ENCODE results near the gene GTF2I.
A peak's percentile ranks its signal among the peaks of the same experiment; 100 is the strongest.
"Not testable (repeated sequence)": the region's sequence is repeated elsewhere in the genome, so short reads cannot be mapped to it uniquely, and the experiment has no call there.

The GTF2I gene

GRCh38 chr7:74783595-74783994 lies 126.1 kb downstream of the GTF2I start:
- DNase-seq, result not testable (repeated sequence)

GRCh38 chr7:74788369-74789150 lies 131.0 kb downstream of the GTF2I start:
- peak; percentile 86 for DNase-seq

GRCh38 chr7:74789200-74789736 lies 131.8 kb downstream of the GTF2I start:
- not testable (repeated sequence) for DNase-seq

- not testable (repeated sequence) for DNase-seq
Observed at GRCh38 chr7:74797848-74798622, 140.5 kb downstream of the GTF2I start.

- DNase-seq, result not testable (repeated sequence)
Observed at GRCh38 chr7:74798644-74799043, 141.1 kb downstream of the GTF2I start.
